H1 (cell line): ENCODE measurements around the gene FICD. TPM values are rescaled to one million over a fixed set of nuclear protein-coding genes. Genes with fewer than 3 reads are reported as not detected.

ENCODE experiments used
- ASH2L ChIP-seq: fragments of 200-600, 300-600 bp; sonication (generic); IDR thresholded peaks from one replicate; pipeline ENCODE4 v1.7.1; 2017; ENCODE audit warnings: low read length
- BRCA1 ChIP-seq: IDR thresholded peaks from 2 replicates; pipeline ENCODE4 v1.6.1; 2012; ENCODE audit warnings: low read depth, low read length, improper control_type of control experiment
- CEBPB ChIP-seq: IDR thresholded peaks from 2 replicates; pipeline ENCODE4 v1.6.1; 2012; ENCODE audit warnings: low read depth, low read length
- CHD2 ChIP-seq: IDR thresholded peaks from 2 replicates; pipeline ENCODE4 v1.6.1; 2012; ENCODE audit warnings: low read length, improper control_type of control experiment
- CTBP2 ChIP-seq: IDR thresholded peaks from 2 replicates; pipeline ENCODE4 v1.7.0; 2011; ENCODE audit warnings: borderline replicate concordance, mild to moderate bottlenecking, moderate library complexity, mixed read lengths, low read length; ENCODE audit not compliant: insufficient read depth, insufficient read length
- EZH2 ChIP-seq: fragments of 200-600 bp; sonication (generic); IDR thresholded peaks from 2 replicates; pipeline ENCODE4 v1.7.1; 2012; ENCODE audit warnings: low read depth, mild to moderate bottlenecking, moderate library complexity, low read length, inconsistent platforms; ENCODE audit not compliant: severe bottlenecking
- GABPA ChIP-seq: IDR thresholded peaks from 2 replicates; pipeline ENCODE4 v1.6.1; 2011; ENCODE audit warnings: mild to moderate bottlenecking, low read length, moderate library complexity, borderline replicate concordance; ENCODE audit not compliant: insufficient read depth
- JUND ChIP-seq: IDR thresholded peaks from 2 replicates; pipeline ENCODE4 v1.6.1; 2011; ENCODE audit warnings: mild to moderate bottlenecking, improper control_type of control experiment, low read length
- KDM4A ChIP-seq: IDR thresholded peaks from one replicate; pipeline ENCODE4 v1.7.1; 2012; ENCODE audit warnings: low read depth, mild to moderate bottlenecking, moderate library complexity, low read length, inconsistent platforms; ENCODE audit not compliant: severe bottlenecking
- PHF8 ChIP-seq: fragments of 200-600 bp; sonication (generic); conservative IDR thresholded peaks from 2 replicates; pipeline ENCODE4 v1.7.1; 2012; ENCODE audit warnings: low read depth, mild to moderate bottlenecking, inconsistent platforms, low read length, moderate library complexity
- POLR2A ChIP-seq, 2 experiments: IDR thresholded peaks; 1 replicate in 1 of 2; 2 replicates in 1 of 2; pipeline ENCODE4 v1.6.1; 2011; ENCODE audit warnings: low read depth in 2 of 2, low read length in 2 of 2, mild to moderate bottlenecking in 2 of 2; ENCODE audit errors: control extremely low read depth in 1 of 2
- RBBP5 ChIP-seq: IDR thresholded peaks from 2 replicates; pipeline ENCODE4 v1.7.1; 2012; ENCODE audit warnings: low read depth, mild to moderate bottlenecking, inconsistent platforms, low read length, moderate library complexity, borderline replicate concordance
- SAP30 ChIP-seq: fragments of 300-600 bp; sonication (generic); IDR thresholded peaks from 2 replicates; pipeline ENCODE4 v1.7.1; 2012; ENCODE audit warnings: low read length, moderate library complexity, mild to moderate bottlenecking, inconsistent platforms; ENCODE audit not compliant: insufficient read depth, insufficient replicate concordance
- SIN3A ChIP-seq, 2 experiments: IDR thresholded peaks in 1 of 2; conservative IDR thresholded peaks in 1 of 2; 2 replicates each; pipeline ENCODE4 v1.6.1; 2011 to 2012; ENCODE audit warnings: low read length in 2 of 2, improper control_type of control experiment in 1 of 2, low read depth in 1 of 2, mild to moderate bottlenecking in 1 of 2
- SP2 ChIP-seq: IDR thresholded peaks from 2 replicates; pipeline ENCODE4 v1.6.1; 2012; ENCODE audit warnings: mild to moderate bottlenecking, low read length, inconsistent platforms
- TBP ChIP-seq: IDR thresholded peaks from 2 replicates; pipeline ENCODE4 v1.6.1; 2011; ENCODE audit warnings: low read depth, low read length, improper control_type of control experiment
- TCF12 ChIP-seq: IDR thresholded peaks from 2 replicates; pipeline ENCODE4 v1.6.1; 2011; ENCODE audit warnings: low read depth, mild to moderate bottlenecking, low read length
- polyA plus RNA-seq, 7 experiments: library from polyadenylated mRNA; depleted of rRNA in 3 of 7; stranded (reverse) in 5 of 7; unstranded in 2 of 7; fragments of >200 nt in 5 of 7; fragments of 200-250 nt in 2 of 7; gene quantifications; 1 replicate in 5 of 7; 2 replicates in 1 of 7; 4 replicates in 1 of 7; pipeline versions ENCODE4 v1.2.1 to v1.2.3, GENCODE V29; 2011 to 2013; ENCODE audit warnings: missing spikeins in 2 of 7, mixed read lengths in 2 of 7
- total RNA-seq: library from RNA; stranded (reverse); fragmentation: NEBNext Ultra II Directional; extraction: Animal tissue kit (Norgen Biotek cat#: 25700); gene quantifications from 2 replicates; pipeline ENCODE4 v1.2.1, GENCODE V29; 2021
- TF ChIP-seq, protein P1 (sequence below): IDR thresholded peaks from 2 replicates; pipeline ENCODE4 v1.6.1; 2012; ENCODE audit warnings: low read length, inconsistent platforms
- TF ChIP-seq, protein P2 (sequence below): IDR thresholded peaks from 2 replicates; pipeline ENCODE4 v1.6.1; 2012; ENCODE audit warnings: inconsistent platforms
- TF ChIP-seq, protein P3 (sequence below): IDR thresholded peaks from 2 replicates; pipeline ENCODE4 v1.6.1; 2011; ENCODE audit warnings: low read length, improper control_type of control experiment

The FICD gene
- total and polyA plus RNA-seq, 2 of the 8 experiments (the other 6 are each of a cell fraction or from before 2014, with no cell fraction given) = 2.2 to 6.0 TPM

DNA sequence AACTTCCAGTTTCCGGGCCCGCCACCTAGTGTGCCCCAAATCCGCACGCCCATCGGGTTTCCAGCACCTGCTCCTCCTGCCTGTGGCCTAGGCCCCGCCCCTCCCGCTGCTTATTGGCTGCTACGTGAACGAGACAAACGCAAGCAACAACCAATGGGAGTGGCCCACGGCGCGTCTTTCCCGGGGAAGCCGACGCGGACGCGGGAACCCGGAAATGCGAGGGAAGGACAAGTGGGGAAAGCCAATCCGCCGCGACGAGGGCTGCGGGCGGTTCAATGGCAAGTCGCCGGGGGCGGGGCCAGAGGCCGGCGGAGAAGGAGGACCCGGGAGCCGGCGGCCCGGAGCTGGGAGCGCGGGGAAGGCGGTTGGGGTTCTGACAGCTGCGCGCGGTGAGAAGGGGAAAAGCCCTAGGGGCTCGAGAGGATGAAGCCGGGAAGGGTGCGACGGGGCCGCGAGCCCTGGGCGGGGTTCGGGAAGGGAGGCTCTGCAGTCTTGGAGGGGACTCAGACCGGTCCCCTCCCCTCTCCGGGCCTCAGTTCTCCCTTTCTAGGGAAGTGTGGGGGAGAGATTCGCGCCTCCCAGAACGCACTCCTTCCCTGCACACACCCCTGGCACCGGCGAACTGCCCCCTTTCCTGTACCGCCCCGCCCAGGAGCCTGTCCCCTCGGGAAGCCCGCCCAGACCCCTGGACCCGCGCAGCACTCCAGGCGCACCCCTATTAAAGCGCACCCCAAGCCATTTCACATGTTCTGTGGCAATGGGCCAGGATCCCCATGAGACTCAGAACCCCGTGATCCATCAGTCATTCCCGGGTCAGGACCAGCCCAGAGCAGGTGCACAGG, at the start of gene FICD (continued):
- TF ChIP-seq JUND = no peak
- peak; percentile 51 to 52 for TF ChIP-seq POLR2A (IDR thresholded peaks at IDR 0.05; ENCODE audit: control extremely low read depth in 1 of 2, low read depth in 2 of 2, low read length in 2 of 2)
- peak; percentile 8; the same call in 1 of the 2 replicates for TF ChIP-seq TBP
- peak; percentile 93 for TF ChIP-seq KDM4A
- TF ChIP-seq EZH2 = no peak
- TF ChIP-seq, protein P1, sequence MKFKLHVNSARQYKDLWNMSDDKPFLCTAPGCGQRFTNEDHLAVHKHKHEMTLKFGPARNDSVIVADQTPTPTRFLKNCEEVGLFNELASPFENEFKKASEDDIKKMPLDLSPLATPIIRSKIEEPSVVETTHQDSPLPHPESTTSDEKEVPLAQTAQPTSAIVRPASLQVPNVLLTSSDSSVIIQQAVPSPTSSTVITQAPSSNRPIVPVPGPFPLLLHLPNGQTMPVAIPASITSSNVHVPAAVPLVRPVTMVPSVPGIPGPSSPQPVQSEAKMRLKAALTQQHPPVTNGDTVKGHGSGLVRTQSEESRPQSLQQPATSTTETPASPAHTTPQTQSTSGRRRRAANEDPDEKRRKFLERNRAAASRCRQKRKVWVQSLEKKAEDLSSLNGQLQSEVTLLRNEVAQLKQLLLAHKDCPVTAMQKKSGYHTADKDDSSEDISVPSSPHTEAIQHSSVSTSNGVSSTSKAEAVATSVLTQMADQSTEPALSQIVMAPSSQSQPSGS = no peak
- TF ChIP-seq PHF8 = peak; percentile 67
- TF ChIP-seq BRCA1 = no peak
- peak; percentile 50; the same call in 1 of the 2 replicates for TF ChIP-seq TCF12
- TF ChIP-seq SP2 = peak; percentile 70
- TF ChIP-seq SIN3A (conservative IDR thresholded peaks at IDR 0.05 in 1 of 2, IDR thresholded peaks at IDR 0.05 in 1 of 2; ENCODE audit: low read depth in 1 of 2, low read length in 2 of 2) = peak in 1 of 2 experiments; percentile 75; a peak in 2 of 4 replicates
- TF ChIP-seq CTBP2 = no peak
- TF ChIP-seq, protein P2, sequence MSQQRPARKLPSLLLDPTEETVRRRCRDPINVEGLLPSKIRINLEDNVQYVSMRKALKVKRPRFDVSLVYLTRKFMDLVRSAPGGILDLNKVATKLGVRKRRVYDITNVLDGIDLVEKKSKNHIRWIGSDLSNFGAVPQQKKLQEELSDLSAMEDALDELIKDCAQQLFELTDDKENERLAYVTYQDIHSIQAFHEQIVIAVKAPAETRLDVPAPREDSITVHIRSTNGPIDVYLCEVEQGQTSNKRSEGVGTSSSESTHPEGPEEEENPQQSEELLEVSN = peak; percentile 89
- TF ChIP-seq CEBPB = no peak
- peak; percentile 34 for TF ChIP-seq ASH2L
- TF ChIP-seq RBBP5 = no peak
- TF ChIP-seq SAP30 = peak; percentile 33
- peak; percentile 52; the same call in 1 of the 2 replicates for TF ChIP-seq GABPA
- TF ChIP-seq CHD2 = peak; percentile 86
- TF ChIP-seq, protein P3, sequence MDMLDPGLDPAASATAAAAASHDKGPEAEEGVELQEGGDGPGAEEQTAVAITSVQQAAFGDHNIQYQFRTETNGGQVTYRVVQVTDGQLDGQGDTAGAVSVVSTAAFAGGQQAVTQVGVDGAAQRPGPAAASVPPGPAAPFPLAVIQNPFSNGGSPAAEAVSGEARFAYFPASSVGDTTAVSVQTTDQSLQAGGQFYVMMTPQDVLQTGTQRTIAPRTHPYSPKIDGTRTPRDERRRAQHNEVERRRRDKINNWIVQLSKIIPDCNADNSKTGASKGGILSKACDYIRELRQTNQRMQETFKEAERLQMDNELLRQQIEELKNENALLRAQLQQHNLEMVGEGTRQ = no peak
- TF ChIP-seq, all 59 proteins: peak for 18
